NCI-H748 (cell line): Measurements from ENCODE around the gene NEK2.
A peak's percentile ranks its signal among the peaks of the same experiment; 100 is the strongest.
"Not testable (repeated sequence)": the region's sequence is repeated elsewhere in the genome, so short reads cannot be mapped to it uniquely, and the experiment has no call there.

Source experiments
- DNase-seq: peaks from one replicate; lab custom pipeline; 2025; ENCODE audit not compliant: unreplicated experiment; lab: John Stamatoyannopoulos, UW

Gene NEK2

GRCh38 chr1:211652371-211652770 is 23.1 kb downstream of the NEK2 start:
- no peak for DNase-seq

DNA sequence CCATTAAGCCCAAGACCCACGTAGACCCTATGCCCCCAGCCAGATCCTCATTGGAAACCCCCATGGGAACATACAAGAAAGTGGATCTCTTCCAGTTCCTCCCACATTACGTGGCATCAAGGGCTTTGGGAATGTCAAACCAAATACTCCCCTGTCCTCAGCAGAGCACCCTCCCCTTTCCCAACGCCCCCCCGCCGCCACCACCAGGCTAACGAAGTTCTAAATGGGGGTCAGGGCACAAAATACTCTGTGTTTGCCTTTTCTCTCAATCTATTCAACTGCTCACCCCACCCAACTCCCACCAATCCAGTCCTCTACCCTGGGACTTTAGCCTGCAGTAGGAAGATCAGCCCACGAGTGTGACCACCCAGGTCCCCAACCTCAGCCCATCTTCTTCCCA is 24.5 kb downstream of the NEK2 start:
- no peak for DNase-seq

DNA sequence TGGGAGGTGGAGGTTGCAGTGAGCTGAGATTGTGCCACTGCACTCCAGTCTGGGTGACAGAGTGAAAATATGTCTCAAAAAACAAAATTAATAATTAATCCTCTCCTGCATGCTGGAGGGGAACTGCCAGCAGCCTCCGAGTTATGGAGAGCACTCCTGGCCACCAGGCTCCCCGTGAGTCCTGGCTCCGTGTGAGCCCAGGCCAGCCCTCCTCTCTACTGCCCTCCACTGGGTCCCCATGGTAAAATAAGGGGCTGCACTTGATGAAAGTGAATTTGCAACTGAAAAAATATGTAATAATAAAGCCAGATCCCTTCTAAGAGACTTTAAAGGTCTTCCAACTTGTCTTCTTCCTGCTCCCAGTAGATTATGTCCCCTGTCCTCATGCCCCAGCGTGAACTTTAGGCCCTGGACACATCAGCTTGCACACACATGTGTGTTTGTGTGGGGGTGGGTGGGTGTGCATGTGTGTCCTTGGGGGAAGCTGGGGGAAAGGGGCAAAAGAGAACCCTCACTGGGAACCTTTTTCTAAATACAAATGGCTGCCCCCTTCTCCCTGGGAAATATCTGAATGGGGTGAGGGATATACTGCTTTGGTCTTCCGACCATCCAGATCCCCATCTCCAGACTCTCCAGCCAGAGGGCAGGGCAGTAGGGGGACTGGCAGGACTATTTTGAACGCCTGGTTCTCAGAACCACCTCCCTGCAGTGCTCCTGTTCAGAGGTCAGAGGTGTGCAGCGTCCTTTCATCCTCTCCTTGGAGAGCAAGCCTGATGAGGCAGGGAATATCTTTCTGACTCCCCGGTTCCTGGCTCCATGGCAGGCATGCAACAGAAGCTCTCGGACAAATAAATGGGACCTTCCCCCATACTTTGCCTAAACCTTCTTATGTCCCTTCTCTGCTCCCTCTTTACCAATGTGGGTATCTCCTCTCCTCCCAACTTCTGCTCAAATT is 26.2 kb downstream of the NEK2 start:
- DNase-seq: peak; percentile 34

DNA sequence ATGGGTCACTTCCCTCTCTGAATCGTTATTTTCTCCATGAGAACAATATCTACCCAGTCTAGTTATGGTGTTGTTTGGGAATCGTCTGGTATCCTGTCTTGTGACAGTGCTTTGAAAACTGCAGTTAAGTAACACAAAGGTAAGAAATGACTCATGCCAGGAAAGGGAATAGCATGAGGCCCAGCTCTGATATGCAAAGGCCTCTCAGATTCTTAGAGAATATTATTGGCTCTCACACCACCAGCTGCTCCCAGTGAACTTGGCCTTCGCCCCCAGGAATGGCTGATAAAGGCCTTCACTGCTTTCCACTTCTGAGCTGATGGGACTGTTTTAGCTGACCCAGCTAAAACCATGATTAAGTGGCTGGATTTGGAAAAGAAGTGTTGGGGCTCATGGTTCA is 27.1 kb downstream of the NEK2 start:
- DNase-seq: no peak

DNA sequence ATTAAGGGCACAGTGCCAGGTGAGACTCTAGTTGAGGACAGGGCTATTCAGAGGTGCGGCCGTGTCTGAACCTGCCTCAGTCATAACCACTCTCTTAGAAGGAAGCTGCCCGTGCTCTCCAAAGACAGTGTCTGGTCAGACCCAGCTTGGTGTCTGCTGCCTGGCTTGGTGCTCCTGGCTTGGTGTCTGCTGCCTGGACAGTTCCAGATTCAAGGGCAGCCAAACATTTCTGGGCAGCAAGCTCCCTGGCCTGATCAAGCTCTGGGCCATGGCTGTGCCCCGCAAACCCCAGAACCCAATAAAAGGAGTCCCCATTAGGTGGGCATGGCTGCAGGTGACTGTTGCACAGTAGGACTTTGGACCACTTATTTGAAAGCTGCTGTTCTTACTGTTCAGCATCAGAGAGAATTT is 27.7 kb downstream of the NEK2 start:
- no peak for DNase-seq

- no peak for DNase-seq
Observed at GRCh38 chr1:211646566-211646965, 28.9 kb downstream of the NEK2 start.

- DNase-seq: not testable (repeated sequence)
Observed at GRCh38 chr1:211645601-211646000, 29.8 kb downstream of the NEK2 start.

GRCh38 chr1:211644653-211645052 is 30.8 kb downstream of the NEK2 start:
- no peak for DNase-seq

- DNase-seq: peak; percentile 74
Observed at GRCh38 chr1:211643324-211644212, 31.9 kb downstream of the NEK2 start.

GRCh38 chr1:211642870-211643269 is 32.6 kb downstream of the NEK2 start:
- DNase-seq: no peak

- DNase-seq: no peak
Observed at GRCh38 chr1:211641942-211642341, 33.5 kb downstream of the NEK2 start.

DNA sequence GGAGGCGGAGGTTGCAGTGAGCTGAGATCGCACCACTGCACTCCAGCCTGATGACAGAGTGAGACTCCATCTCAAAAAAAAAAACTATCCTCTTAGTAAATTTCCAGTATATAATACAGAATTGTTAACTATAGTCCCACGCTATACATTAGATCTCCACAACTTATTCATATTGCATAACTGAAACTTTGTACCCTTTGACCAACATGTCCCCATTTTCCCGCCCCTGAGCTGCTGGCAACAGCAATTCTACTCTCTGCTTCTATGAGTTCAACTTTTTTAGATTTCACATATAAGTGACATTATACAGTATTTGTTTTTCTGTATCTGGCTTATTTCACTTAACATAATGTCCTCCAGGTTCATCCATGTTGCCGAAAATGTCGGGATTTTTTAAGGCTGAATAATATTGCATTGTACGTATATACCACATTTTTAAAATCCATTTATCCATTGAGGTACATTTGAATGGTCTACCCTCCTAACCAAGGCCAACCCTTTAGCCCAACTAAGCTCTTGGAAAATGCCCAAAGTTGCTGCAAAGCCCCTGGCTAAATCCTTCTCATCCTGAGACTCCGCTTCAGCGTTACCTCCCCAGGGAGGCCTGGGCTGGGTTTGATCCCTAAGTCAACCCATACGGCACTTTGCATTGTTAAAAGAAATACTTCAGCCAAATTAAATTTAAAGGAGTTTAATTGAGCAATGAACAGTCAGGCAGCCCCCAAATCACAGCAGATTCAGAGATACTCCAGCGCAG is 34.2 kb downstream of the NEK2 start:
- DNase-seq: no peak

DNA sequence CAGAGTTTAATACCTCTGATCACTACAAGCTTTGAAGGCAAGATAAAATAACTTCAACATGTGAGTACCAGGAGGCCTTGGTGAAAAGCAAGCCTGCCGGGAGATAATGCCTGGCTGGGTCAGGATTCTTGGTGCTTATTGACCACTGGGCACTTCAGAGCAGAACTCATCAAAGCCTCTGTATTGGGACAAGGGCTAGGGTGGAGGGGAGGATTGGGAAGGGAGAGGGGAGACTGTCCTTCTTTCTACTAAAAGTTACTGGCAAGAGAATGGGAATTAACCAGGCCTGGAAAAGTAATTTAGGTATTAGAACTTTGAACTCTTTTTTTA is 35.2 kb downstream of the NEK2 start:
- DNase-seq: no peak

- DNase-seq: no peak
Observed at GRCh38 chr1:211639475-211640300, 35.7 kb downstream of the NEK2 start.

DNA sequence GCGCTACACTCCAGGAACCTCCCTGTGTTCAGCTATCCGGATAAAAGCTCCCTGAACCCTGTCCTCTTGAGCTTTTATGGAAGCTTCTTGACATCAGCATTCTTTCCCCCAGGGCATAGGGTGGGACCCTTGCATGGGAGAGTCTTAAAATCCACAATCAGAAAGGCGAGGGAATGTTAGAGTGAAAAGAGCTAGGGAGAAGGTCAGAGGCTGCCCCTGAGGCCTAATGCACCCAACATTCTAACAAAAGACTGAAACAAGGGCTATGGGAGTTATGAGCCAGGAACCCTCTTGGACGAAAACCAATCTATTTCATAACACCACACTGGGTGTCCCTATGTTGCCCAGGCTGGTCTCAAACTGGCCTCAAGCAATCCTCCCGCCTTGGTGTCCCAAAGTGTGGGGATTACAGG is 36.7 kb downstream of the NEK2 start:
- DNase-seq: no peak

GRCh38 chr1:211638246-211638645 is 37.2 kb downstream of the NEK2 start:
- DNase-seq: no peak

DNA sequence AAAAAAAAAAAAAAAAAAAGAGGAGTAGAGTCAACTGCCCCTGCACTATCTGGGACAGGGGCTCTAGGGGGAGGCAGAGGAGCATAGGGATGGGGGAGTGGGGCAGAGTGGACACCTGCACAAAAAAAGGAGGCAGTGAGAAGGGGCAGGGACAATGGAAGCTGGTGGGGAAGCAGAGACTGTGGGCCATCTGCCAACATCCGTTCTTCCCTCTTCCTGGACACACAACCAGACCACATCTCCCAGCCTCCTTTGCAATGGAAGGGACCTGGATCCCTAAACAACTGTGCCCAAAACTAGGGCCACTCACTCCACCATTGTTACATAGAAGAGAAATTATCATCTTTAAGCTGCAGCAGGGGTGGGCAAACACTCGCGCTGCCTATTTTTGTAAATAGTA is 38.4 kb downstream of the NEK2 start:
- DNase-seq: no peak

- DNase-seq: not testable (repeated sequence)
Observed at GRCh38 chr1:211636575-211637029, 38.8 kb downstream of the NEK2 start.

DNA sequence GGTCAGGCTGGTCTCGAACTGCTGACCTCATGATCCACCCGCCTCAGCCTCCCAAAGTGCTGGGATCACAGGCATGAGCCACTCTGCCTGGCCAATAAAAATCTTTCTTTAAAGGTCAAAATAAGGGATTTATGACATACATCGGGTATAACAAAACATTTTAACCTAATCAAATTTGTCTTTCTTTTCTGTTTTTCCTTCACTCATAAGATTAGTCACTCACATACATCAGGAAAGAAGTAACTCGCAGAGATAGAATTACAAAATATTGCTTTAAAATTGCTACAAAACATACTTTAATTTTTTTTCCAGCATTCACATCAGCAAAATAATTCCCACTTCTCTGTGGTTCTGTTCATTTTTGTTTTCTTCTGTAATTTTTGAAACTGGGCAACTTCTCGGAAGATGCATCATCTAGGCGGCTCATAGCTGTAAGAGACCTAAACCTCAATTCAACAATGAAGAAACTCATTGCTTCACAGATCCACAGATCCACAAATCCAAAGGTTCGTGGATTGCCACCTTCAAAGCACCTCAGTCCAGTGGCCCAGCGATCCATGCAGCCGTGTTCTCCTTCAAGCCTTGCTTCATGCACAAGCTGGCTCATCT is 39.7 kb downstream of the NEK2 start:
- DNase-seq: no peak

DNA sequence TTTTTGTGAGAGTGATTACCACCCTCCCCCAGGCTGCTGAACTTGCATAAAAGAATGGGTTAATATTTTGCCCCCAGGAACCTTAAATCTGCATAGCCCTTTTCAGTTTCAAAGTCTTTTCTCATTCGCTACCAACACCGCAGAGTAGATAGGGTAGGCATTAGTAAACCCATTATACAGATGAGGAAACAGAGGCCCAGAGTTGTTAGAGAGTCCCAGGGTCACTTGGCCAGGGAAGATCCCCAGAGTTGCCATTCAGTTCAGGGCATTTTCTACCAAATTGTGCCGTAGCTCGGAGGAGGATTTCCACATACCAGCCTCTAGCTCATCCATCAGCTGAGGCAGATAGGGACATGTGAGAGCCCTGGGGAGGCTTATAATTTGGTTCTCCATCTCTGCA is 40.5 kb downstream of the NEK2 start:
- DNase-seq: no peak
